ENCODE results near the gene CELSR1.
A peak's percentile ranks its signal among the peaks of the same experiment; 100 is the strongest.

Gene CELSR1

GRCh38 chr22:46490538-46490937, 46.9 kb downstream of the CELSR1 start:
- no peak overlapping the region for H3K27ac Mint-ChIP-seq
- no peak overlapping the region for H3K4me3 Mint-ChIP-seq
- no peaks in the 10 kb centered on the region for H3K36me3 Mint-ChIP-seq (ENCODE audit: low read depth)
- no peaks in the 10 kb centered on the region for H3K27me3 Mint-ChIP-seq (ENCODE audit: low read depth)
- no peak for TF ChIP-seq CTCF (IDR thresholded peaks at IDR 0.05; ENCODE audit: unreplicated experiment in 3 of 3)
- H3K4me1 Mint-ChIP-seq = peaks cover 8% of the 10 kb centered on the region
- H3K9me3 Mint-ChIP-seq = no peaks in the 10 kb centered on the region

GRCh38 chr22:46486996-46487717, 50.3 kb downstream of the CELSR1 start:
- no peak overlapping the region for H3K4me3 Mint-ChIP-seq
- TF ChIP-seq CTCF (IDR thresholded peaks at IDR 0.05; ENCODE audit: unreplicated experiment in 3 of 3) = no peak
- H3K27ac Mint-ChIP-seq = peak overlapping the region; percentile 19 to 43 (median 42)
- H3K27me3 Mint-ChIP-seq (ENCODE audit: low read depth) = no peaks in the 10 kb centered on the region
- H3K4me1 Mint-ChIP-seq = peaks cover 33% of the 10 kb centered on the region
- H3K36me3 Mint-ChIP-seq (ENCODE audit: low read depth) = no peaks in the 10 kb centered on the region
- peaks cover 3% of the 10 kb centered on the region for H3K9me3 Mint-ChIP-seq

- Mint-ChIP-seq H3K36me3 (ENCODE audit: low read depth) (no peaks in the 10 kb centered on the region), H3K27ac (peak overlapping the region; percentile 96 to 98 (median 97)), H3K27me3 (ENCODE audit: low read depth) (peaks cover 5% of the 10 kb centered on the region), H3K4me3 (peak overlapping the region; percentile 4 to 46 (median 8)), H3K4me1 (peaks cover 38% of the 10 kb centered on the region), H3K9me3 (peaks cover 5% of the 10 kb centered on the region)
- no peak for TF ChIP-seq CTCF (IDR thresholded peaks at IDR 0.05; ENCODE audit: unreplicated experiment in 3 of 3)
These were observed 52.4 kb downstream of the CELSR1 start for GRCh38 chr22:46484861-46485595.

GRCh38 chr22:46484156-46484860, 53.1 kb downstream of the CELSR1 start:
- Mint-ChIP-seq H3K27ac (peak overlapping the region; percentile 96 to 98 (median 97)), H3K4me3 (no peak overlapping the region), H3K36me3 (ENCODE audit: low read depth) (no peaks in the 10 kb centered on the region), H3K9me3 (peaks cover 5% of the 10 kb centered on the region), H3K27me3 (ENCODE audit: low read depth) (peaks cover 5% of the 10 kb centered on the region), H3K4me1 (peaks cover 40% of the 10 kb centered on the region)
- TF ChIP-seq CTCF (IDR thresholded peaks at IDR 0.05; ENCODE audit: unreplicated experiment in 3 of 3) = no peak

GRCh38 chr22:46483353-46483752, 54.1 kb downstream of the CELSR1 start:
- H3K4me3 Mint-ChIP-seq = no peak overlapping the region
- no peaks in the 10 kb centered on the region for H3K36me3 Mint-ChIP-seq (ENCODE audit: low read depth)
- peaks cover 40% of the 10 kb centered on the region for H3K4me1 Mint-ChIP-seq
- peaks cover 5% of the 10 kb centered on the region for H3K9me3 Mint-ChIP-seq
- peaks cover 5% of the 10 kb centered on the region for H3K27me3 Mint-ChIP-seq (ENCODE audit: low read depth)
- TF ChIP-seq CTCF (IDR thresholded peaks at IDR 0.05; ENCODE audit: unreplicated experiment in 3 of 3) = no peak
- peak overlapping the region; percentile 47 to 97 (median 63) for H3K27ac Mint-ChIP-seq
